NAMALWA (cell line): ENCODE results near the gene DDX56.
A peak's percentile ranks its signal among the peaks of the same experiment; 100 is the strongest.

Experiments
- DNase-seq: peaks from one replicate; pipeline ENCODE4 v3.0.0-alpha.2; 2015; ENCODE audit warnings: low spot score

Gene DDX56

DNA sequence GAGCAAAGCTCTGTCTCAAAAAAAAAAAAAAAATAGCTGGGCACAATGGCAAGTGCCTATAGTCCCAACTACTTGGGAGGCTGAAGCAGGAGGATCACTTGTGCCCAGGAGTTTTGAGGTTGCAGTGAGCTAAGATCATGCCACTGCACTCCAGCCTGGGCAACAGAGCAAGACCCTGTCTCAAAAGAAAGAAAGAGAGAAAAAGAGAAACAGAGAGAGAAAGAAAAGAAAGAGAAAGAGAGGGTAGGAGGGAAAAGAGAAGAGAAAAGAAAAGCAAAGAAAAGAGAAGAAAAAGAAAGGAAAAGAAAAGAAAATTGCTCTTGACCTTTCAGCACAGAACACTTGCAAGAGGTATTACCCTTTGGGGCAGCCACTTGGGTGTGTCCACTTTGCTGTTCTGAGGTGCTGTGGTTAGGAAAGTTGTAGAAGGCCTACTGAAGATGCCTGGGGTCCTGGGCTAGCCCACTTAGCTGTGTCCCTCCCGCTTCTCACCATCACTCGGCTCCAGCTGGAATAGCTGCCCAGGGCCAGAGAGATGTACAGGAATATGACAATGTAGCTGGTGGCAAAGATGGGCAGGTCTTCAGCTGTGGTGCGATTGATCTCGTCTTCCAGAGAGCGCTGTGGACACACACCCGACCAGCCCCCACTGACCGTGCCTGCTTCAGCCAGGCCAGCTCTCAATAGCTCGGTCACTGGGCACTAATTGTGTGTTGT is 38.2 kb downstream of the DDX56 start:
- DNase-seq: no peak

DNA sequence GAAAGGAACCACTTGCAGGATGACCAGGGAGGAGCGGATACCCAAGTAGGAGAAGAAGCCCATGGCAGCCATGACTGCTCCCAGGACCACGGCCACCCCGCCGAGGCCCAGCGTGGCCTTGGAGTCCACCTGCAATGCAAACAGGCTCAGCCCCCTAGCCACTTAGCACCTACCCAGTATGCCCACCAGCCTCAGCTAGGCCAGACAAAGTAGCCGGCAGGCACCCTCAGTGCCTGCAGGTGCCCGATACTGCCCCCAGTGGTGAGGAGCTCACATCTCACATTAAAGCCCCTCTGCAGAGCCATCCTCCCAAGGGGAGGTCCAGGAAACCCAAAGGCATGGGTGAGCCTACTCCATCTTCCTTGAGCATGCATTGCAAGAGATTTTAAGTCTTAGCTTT is 39.2 kb downstream of the DDX56 start:
- peak; percentile 88 for DNase-seq

DNA sequence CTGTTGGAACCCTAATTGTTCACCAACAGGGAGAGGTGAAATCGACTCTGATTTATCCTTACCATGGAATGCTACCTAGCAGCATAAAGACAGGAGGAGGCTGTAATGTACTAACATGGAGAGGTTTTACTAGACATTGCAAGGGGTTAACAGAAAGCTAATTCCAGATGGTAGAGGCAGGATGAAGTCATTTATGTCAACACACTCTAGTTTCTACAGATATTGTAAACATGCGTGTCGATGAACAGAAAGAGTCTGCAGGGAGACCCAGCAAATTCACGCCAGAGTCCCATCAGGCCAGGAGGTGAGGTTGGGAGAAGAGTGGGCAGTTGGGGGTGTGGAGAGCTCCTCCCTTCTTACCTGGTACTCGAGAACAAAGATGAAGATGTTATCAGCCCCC is 39.6 kb downstream of the DDX56 start:
- no peak for DNase-seq

DNA sequence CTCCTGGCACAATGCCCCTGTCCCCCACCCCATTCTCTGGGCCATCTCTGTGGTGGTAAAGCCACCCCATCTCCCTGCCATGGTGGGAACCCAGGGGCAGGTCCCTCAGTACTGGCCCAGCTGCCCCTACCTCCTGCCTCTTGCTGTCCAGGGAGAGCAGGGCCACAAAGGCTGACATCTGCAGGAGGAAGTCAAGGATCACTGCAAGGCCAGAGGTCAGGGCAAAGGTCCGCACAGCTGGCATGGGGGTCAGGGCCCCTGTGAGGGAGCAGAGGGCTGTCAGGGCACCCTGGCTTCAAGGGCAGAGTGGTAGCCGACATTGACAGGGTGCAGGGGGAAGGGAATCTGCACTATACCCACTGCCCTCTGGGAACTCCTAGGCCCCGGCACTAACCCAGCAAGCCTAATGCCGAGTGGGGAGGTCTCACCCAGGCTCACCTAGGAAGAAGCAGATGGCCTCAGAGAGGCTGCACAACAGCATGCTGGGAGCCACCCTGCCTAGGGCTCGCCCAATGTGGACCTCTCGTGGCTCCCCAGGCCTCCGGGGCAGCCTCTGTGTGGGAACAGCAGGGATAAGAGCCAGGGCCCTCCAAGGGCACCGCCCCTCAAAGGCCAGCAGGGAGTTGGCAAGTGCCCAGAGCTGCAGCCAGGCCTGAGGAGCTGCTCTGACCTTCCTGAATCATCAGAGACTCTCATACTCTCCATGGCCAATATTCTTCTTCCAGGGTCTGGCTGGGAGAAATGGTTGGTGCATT is 40.2 kb downstream of the DDX56 start:
- DNase-seq: no peak

DNA sequence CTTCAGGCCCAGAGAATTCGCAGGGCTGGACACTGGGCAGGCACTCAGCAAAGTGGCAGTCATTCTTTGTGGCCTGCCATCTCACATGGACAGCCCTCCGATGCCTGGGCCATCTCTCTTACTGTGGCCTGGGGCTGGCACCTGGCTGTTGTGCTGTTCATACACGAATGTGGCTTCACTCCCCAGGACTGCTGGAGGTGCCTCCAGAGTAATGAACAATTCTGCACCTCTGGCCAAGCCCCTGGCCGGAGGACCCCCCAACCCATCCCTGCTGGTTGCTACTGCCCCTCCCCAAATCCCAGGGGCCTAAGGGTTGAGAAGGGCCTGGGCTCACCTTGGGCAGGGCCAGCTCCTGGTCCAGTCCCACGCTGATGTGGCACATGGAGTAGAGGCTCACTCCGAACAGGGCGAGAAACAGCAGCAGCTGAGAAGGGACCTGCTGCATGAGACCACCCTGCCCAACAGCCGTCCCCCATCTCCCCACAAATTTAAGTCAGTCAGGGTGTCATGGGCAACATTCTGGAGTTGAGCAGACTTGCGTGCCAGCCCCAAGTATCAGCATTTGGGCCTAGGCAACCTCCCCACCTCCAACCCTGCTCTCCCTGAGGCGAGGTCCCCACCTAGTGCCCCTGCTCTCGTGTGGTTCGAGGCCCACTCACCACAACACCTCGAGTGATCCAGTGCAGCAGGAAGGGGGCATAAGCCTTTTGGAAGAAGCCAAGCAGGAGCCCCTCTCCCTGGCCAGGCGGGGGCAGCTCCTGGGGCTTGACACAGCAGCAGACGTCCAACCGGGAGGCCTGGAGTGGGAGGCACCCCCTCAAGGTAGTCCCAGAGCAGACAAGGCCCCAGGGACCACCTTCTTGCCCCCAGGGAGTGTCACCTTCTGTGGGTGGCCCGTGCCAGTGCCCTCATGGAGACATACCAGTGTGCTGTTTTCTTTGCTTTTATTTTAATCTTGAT is 42.0 kb downstream of the DDX56 start:
- no peak for DNase-seq

DNA sequence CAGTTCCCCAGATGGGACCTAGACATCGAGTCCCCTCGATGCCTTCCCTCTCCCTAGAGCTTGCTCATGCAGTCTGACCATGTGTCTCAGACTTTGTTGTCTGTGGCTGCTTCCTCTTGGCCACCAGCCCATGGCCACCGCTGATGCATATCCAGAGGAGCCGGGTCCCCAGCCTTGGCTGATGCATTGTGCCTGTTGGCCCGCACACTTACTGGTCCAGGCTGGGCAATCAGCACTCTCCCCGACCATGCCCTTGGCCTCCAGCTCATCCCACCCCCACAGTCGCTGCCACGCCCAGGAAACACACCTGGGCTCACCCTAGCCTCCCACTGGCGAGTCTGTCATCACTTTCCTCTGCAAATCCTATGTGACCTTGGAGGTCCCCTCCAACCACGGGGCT is 42.7 kb downstream of the DDX56 start:
- no peak for DNase-seq

DNA sequence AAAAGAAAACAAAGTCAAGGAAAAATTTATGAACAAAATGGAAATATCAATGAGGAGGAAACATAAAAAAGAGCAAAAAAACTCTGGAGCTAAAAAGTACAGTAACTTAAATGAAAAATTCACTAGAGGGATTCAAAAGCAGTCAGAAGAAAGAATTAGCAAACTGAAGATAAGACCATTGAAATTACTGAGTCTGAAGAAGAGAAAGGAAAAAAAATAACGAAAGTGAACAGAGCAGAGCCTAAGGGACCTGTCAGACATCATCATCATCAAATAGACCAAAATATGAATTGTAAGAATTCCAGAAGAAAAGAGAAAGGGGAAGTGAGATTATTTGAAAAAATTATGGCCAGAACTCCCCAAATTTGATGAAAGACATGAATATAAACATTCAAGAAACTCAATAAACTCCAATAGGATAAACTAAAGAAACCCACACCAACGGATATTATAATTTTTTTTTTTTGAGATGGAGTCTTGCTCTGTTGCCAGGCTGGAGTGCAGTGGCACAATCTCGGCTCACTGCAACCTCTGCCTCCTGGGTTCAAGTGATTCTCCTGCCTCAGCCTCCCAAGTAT is 48.8 kb downstream of the DDX56 start:
- no peak for DNase-seq

DNA sequence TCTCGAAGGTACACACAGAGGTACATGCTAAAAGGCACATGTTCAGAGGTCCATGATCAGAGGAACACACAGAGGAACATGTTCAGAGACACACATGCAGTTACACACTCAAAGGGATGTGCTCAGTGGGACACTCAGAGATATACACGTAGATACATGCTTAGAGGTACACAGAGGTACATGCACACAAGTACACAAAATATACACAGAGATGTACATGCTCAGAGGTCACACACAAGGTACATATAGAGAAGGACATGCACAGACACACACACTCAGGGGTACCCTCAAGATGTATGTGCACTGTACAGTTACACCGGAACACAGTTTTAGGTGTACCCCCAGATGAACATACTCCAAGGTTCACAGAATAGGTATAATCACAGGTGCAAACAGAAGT is 51.4 kb downstream of the DDX56 start:
- no peak for DNase-seq

DNA sequence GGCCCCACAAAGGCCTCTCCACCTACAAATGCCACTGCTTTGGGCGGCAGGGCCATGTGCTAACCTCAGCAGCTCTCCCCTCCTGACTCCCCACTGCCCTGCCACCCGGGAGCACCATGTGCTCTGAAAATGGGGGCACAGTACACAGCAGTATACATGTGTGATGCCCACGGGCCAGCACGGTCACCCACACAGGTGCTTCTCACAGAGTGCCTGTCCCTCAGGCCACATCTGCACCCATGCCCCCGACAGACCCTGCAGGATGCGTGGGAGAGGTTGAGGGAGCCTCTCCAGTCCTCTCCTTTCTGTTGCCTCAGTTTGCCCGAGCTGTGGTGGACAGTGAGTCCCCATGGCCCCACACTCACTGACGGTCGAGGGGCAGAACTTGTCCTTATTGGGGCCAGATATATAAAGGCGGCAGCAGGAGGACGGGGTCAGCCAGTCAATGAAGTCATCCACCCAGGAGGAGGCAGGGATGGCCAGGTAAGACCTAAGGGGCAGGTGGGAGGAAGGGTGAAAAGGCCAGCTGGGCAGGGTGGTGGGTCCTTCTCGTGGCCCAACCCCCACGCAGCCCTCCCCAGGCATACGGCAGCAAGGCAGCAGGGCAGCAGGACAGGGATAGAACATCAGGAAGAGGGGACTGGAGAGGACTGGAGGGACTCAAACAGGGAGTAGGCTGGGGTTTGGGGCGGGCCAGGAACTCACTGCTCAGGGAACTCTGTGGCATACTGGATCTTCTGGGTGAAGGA is 52.2 kb downstream of the DDX56 start:
- no peak for DNase-seq

DNA sequence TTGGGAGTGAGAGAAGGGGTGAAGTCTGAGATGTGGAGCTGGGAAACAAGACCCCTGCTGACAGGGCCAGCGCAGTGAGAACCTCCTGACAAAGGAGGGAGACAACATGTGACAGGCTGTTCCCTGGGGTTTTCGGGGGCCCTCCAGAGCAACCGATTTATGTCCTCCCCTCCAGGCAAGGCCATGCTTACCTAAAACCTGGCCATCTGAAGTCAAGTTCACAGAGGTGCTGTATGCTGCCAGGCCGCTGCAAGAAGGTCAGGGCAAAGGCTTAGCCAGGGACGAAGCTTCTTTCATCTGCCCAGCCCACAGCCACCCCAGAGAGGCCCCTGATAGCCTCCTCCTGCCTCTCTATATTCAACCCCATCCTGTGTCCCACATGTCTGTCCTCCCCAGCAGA is 53.1 kb downstream of the DDX56 start:
- no peak for DNase-seq

DNA sequence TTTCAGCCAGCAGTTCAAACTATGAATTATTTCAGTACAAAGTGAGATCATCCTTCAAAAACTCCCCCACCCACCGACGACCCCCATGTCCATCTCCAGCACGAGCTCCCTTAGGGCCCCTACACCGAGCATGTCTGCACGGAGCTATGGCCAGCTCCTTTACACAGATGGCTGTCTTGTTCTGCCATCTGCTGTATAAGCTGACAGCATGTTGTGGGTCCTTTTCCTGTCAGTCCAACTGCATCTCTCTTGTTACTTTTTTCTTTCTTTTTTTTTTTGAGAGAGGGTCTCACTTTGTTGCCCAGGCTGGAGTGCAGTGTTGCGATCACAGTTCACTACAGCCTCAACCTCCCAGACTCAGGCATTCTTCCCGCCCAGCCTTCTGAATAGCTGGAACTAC is 54.2 kb downstream of the DDX56 start:
- no peak for DNase-seq

DNA sequence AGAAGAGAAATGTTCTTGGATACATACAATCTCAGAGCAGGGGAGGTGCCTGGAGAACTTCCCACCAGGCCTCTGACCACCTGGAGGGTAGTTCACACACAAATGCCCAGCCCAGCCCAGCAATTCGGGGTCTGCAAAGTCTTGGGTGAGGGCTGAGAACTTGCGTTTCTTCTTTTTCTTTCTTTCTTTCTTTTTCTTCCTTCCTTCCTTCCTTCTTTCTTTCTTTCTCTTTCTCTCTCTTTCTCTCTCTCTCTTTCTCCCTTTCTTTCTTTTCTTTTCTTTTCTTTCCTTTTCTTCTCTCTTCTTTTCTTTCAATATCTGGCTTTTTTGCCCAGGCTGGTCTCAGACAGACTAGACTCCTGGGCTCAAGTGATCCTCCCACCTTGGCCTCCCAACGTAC is 54.9 kb downstream of the DDX56 start:
- no peak for DNase-seq

DNA sequence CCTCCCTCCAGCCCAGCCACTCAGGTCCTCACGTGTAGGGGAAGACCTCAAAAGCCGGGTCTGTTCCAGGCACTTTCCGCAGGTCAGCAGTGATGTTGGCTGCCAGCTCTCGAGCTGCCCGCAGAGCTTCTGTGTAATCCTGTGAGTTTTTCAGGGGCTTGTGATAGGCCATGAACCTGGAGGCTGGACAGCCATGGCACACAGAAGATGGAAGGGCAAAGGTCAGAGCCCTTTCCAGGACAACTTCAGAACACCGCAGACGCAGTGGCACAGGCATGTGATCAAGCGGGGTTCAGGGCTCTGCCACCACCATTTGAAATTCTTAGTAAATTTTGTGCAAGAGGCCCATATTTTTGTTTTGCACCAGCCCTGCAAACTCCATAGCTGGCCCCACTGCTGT is 56.5 kb downstream of the DDX56 start:
- no peak for DNase-seq
